GM08714 (cell line): ENCODE results near the gene PDE9A.

Source experiments
- H3K4me3 ChIP-seq: fragments of 200-500 bp; sonication (Bioruptor generic); 2 replicates; pipeline ENCODE4 v1.5.1; 2014; ENCODE audit warnings: mild to moderate bottlenecking, low read length, inconsistent platforms
- ZNF274 ChIP-seq: IDR thresholded peaks from 2 replicates; pipeline ENCODE4 v1.6.1; 2012; ENCODE audit warnings: mild to moderate bottlenecking, low read depth, low read length

PDE9A gene

GRCh38 chr21:42721341-42721824, 68.0 kb downstream of the PDE9A start:
- no peak overlapping the region for H3K4me3 ChIP-seq
- TF ChIP-seq ZNF274 = no peak

- H3K4me3 ChIP-seq = no peak overlapping the region
- TF ChIP-seq ZNF274 = no peak
Observed at GRCh38 chr21:42722153-42722552, 68.7 kb downstream of the PDE9A start.

GRCh38 chr21:42722808-42723473, 69.5 kb downstream of the PDE9A start:
- no peak for TF ChIP-seq ZNF274
- H3K4me3 ChIP-seq = no peak overlapping the region

GRCh38 chr21:42724226-42724920, 71.0 kb downstream of the PDE9A start:
- no peak overlapping the region for H3K4me3 ChIP-seq

GRCh38 chr21:42725416-42725930, 72.1 kb downstream of the PDE9A start:
- no peak for TF ChIP-seq ZNF274
- no peak overlapping the region for H3K4me3 ChIP-seq

More at GRCh38 chr21:42724226-42724920, 71.0 kb downstream of the PDE9A start:
- no peak for TF ChIP-seq ZNF274

- no peak for TF ChIP-seq ZNF274
Observed at GRCh38 chr21:42731264-42732032, 78.0 kb downstream of the PDE9A start.

GRCh38 chr21:42732033-42732410, 78.6 kb downstream of the PDE9A start:
- H3K4me3 ChIP-seq = no peak overlapping the region
- no peak for TF ChIP-seq ZNF274

More at GRCh38 chr21:42731264-42732032, 78.0 kb downstream of the PDE9A start:
- H3K4me3 ChIP-seq = no peak overlapping the region

GRCh38 chr21:42733037-42733627, 79.7 kb downstream of the PDE9A start:
- TF ChIP-seq ZNF274 = no peak

GRCh38 chr21:42733874-42734273, 80.5 kb downstream of the PDE9A start:
- no peak overlapping the region for H3K4me3 ChIP-seq
- TF ChIP-seq ZNF274 = no peak

More at GRCh38 chr21:42733037-42733627, 79.7 kb downstream of the PDE9A start:
- no peak overlapping the region for H3K4me3 ChIP-seq

GRCh38 chr21:42734323-42734971, 81.0 kb downstream of the PDE9A start:
- H3K4me3 ChIP-seq = no peak overlapping the region
- no peak for TF ChIP-seq ZNF274

GRCh38 chr21:42735061-42735460, 81.6 kb downstream of the PDE9A start:
- TF ChIP-seq ZNF274 = no peak
- no peak overlapping the region for H3K4me3 ChIP-seq

GRCh38 chr21:42735944-42736343, 82.5 kb downstream of the PDE9A start:
- H3K4me3 ChIP-seq = no peak overlapping the region
- TF ChIP-seq ZNF274 = no peak

GRCh38 chr21:42736646-42737350, 83.4 kb downstream of the PDE9A start:
- H3K4me3 ChIP-seq = no peak overlapping the region
- no peak for TF ChIP-seq ZNF274
